SKM-1 treated with dmso at 0.1 percent for 144 hours (cell line): Measurements from ENCODE around the gene IL3.

Experiments
- DNase-seq: peaks from one replicate; lab custom pipeline; 2025; ENCODE audit not compliant: unreplicated experiment; lab: John Stamatoyannopoulos, UW

The IL3 gene

GRCh38 chr5:132110930-132111329 lies 50.5 kb downstream of the IL3 start:
- DNase-seq = no peak

GRCh38 chr5:132112111-132112510 lies 51.7 kb downstream of the IL3 start:
- no peak for DNase-seq
